ENCODE measurements around the gene OSBPL10. TPM values are rescaled to one million over a fixed set of nuclear protein-coding genes. Genes with fewer than 3 reads are reported as not detected.

The OSBPL10 gene
- polyA plus RNA-seq, 1 donor from 2014 or later: 2.0 TPM

- TF ChIP-seq CTCF (IDR thresholded peaks at IDR 0.05; ENCODE audit: poor library complexity, severe bottlenecking) (no peak), RAD21 (conservative IDR thresholded peaks at IDR 0.05) (no peak), MXI1 (conservative IDR thresholded peaks at IDR 0.05; ENCODE audit: poor library complexity, severe bottlenecking) (no peak), SMC3 (conservative IDR thresholded peaks at IDR 0.05; ENCODE audit: poor library complexity) (no peak), EP300 (conservative IDR thresholded peaks at IDR 0.05; ENCODE audit: poor library complexity, severe bottlenecking) (no peak), REST (IDR thresholded peaks at IDR 0.05; ENCODE audit: borderline replicate concordance) (no peak), TAF1 (IDR thresholded peaks at IDR 0.05; ENCODE audit: low read depth) (no peak), POLR2AphosphoS5 (IDR thresholded peaks at IDR 0.05) (no peak), EZH2 (IDR thresholded peaks at IDR 0.05; ENCODE audit: borderline replicate concordance, insufficient read depth, low read length, poor library complexity, severe bottlenecking) (no peak)
Observed at GRCh38 chr3:31829826-31830426, 151.1 kb downstream of the OSBPL10 start.

GRCh38 chr3:31829010-31829409 lies 152.1 kb downstream of the OSBPL10 start:
- TF ChIP-seq CTCF (IDR thresholded peaks at IDR 0.05; ENCODE audit: poor library complexity, severe bottlenecking) (no peak), EZH2 (IDR thresholded peaks at IDR 0.05; ENCODE audit: borderline replicate concordance, insufficient read depth, low read length, poor library complexity, severe bottlenecking) (no peak), MXI1 (conservative IDR thresholded peaks at IDR 0.05; ENCODE audit: poor library complexity, severe bottlenecking) (no peak), REST (IDR thresholded peaks at IDR 0.05; ENCODE audit: borderline replicate concordance) (no peak), POLR2AphosphoS5 (IDR thresholded peaks at IDR 0.05) (no peak), EP300 (conservative IDR thresholded peaks at IDR 0.05; ENCODE audit: poor library complexity, severe bottlenecking) (no peak), SMC3 (conservative IDR thresholded peaks at IDR 0.05; ENCODE audit: poor library complexity) (no peak), RAD21 (conservative IDR thresholded peaks at IDR 0.05) (no peak), TAF1 (IDR thresholded peaks at IDR 0.05; ENCODE audit: low read depth) (no peak)
- no peaks in the 10 kb centered on the region for H3F3A ChIP-seq (ENCODE audit: insufficient read depth, low read length, poor library complexity, severe bottlenecking)
- no peaks in the 10 kb centered on the region for H3K9me3 ChIP-seq (ENCODE audit: low read length)
- H2AFZ ChIP-seq (ENCODE audit: low read depth, low read length): no peak overlapping the region
- H3K4me2 ChIP-seq (ENCODE audit: low read length): no peak overlapping the region
- H3K27ac ChIP-seq (ENCODE audit: low read length): no peak overlapping the region
- H3K9me2 ChIP-seq (ENCODE audit: insufficient read depth, low read length): no peaks in the 10 kb centered on the region
- H4K20me1 ChIP-seq (ENCODE audit: insufficient read depth): no peaks in the 10 kb centered on the region
- H3K9ac ChIP-seq (ENCODE audit: low read length): no peak overlapping the region
- H3K36me3 ChIP-seq (ENCODE audit: insufficient read depth, low read length): no peaks in the 10 kb centered on the region
- no peak overlapping the region for H3K4me3 ChIP-seq (ENCODE audit: low read length)
- no peaks in the 10 kb centered on the region for H3K79me2 ChIP-seq (replicated peaks; ENCODE audit: insufficient read depth, low read length)
- H3K27me3 ChIP-seq (ENCODE audit: insufficient read depth, low read depth, low read length): no peaks in the 10 kb centered on the region

More at GRCh38 chr3:31829826-31830426, 151.1 kb downstream of the OSBPL10 start:
- Histone ChIP-seq H3K9me2 (ENCODE audit: insufficient read depth, low read length) (no peaks in the 10 kb centered on the region), H3K27me3 (ENCODE audit: insufficient read depth, low read depth, low read length) (no peaks in the 10 kb centered on the region), H3K36me3 (ENCODE audit: insufficient read depth, low read length) (no peaks in the 10 kb centered on the region), H3K9me3 (ENCODE audit: low read length) (no peaks in the 10 kb centered on the region), H3K27ac (ENCODE audit: low read length) (no peak overlapping the region), H2AFZ (ENCODE audit: low read depth, low read length) (no peak overlapping the region), H3K4me2 (ENCODE audit: low read length) (no peak overlapping the region), H3K9ac (ENCODE audit: low read length) (no peak overlapping the region), H3K4me3 (ENCODE audit: low read length) (no peak overlapping the region), H3K79me2 (replicated peaks; ENCODE audit: insufficient read depth, low read length) (no peaks in the 10 kb centered on the region), H3F3A (ENCODE audit: insufficient read depth, low read length, poor library complexity, severe bottlenecking) (no peaks in the 10 kb centered on the region), H4K20me1 (ENCODE audit: insufficient read depth) (no peaks in the 10 kb centered on the region)

Data from neural cell (in vitro differentiated cells).